DOHH2 (cell line): ENCODE measurements around the gene RABEPK.
"Not testable (repeated sequence)": the region's sequence is repeated elsewhere in the genome, so short reads cannot be mapped to it uniquely, and the experiment has no call there.

Experiments used
- H3F3A ChIP-seq: fragments of 200-600 bp; sonication (generic), shearing (Covaris generic); 2 replicates; pipeline ENCODE4 v1.6.0; 2016; ENCODE audit warnings: antibody characterized with exemption, mild to moderate bottlenecking; ENCODE audit not compliant: control insufficient read depth, insufficient read depth
- H3K27ac ChIP-seq: fragments of 200-600 bp; sonication (generic); 2 replicates; pipeline ENCODE4 v1.5.1; 2014; ENCODE audit warnings: low read depth, mild to moderate bottlenecking, low read length, moderate library complexity
- H3K27me3 ChIP-seq: fragments of 200-600 bp; sonication (generic); 2 replicates; pipeline ENCODE4 v1.6.1; 2014; ENCODE audit warnings: mild to moderate bottlenecking, low read length, mixed read lengths; ENCODE audit not compliant: control insufficient read depth
- H3K36me3 ChIP-seq: fragments of 200-600 bp; sonication (generic); 2 replicates; pipeline ENCODE4 v1.6.1; 2014; ENCODE audit warnings: mild to moderate bottlenecking, low read length, moderate library complexity, mixed read lengths; ENCODE audit not compliant: control insufficient read depth
- H3K4me1 ChIP-seq: fragments of 200-600 bp; sonication (generic); 2 replicates; pipeline ENCODE4 v1.6.1; 2014; ENCODE audit warnings: mild to moderate bottlenecking, low read length, mixed read lengths; ENCODE audit not compliant: control insufficient read depth
- H3K4me2 ChIP-seq: fragments of 200-600 bp; sonication (generic); 2 replicates; pipeline ENCODE4 v1.6.0; 2014; ENCODE audit warnings: mild to moderate bottlenecking, low read length, moderate library complexity
- H3K4me3 ChIP-seq: fragments of 200-600 bp; sonication (generic); 2 replicates; pipeline ENCODE4 v1.5.1; 2014; ENCODE audit warnings: mild to moderate bottlenecking, low read length, mixed read lengths
- H3K79me2 ChIP-seq: fragments of 200-600 bp; sonication (generic); 2 replicates; pipeline ENCODE4 v1.6.1; 2014; ENCODE audit warnings: mild to moderate bottlenecking, low read length, mixed read lengths; ENCODE audit not compliant: control insufficient read depth
- H3K9me2 ChIP-seq: fragments of 200-600 bp; sonication (generic); replicated peaks from 2 replicates; pipeline ENCODE4 v1.6.1; 2014; ENCODE audit warnings: mild to moderate bottlenecking, low read length, mixed read lengths; ENCODE audit not compliant: control insufficient read depth
- H3K9me3 ChIP-seq: fragments of 200-600 bp; sonication (generic); 2 replicates; pipeline ENCODE4 v1.6.1; 2014; ENCODE audit warnings: antibody characterized with exemption, low read length, mixed read lengths; ENCODE audit not compliant: control insufficient read depth, insufficient read depth
- H4K20me1 ChIP-seq: fragments of 200-600 bp; sonication (generic); 2 replicates; pipeline ENCODE4 v1.6.0; 2014; ENCODE audit warnings: low read depth, mild to moderate bottlenecking, antibody characterized with exemption, low read length, moderate library complexity; ENCODE audit not compliant: control insufficient read depth, insufficient read depth
- EZH2phosphoT487 ChIP-seq: fragments of 200-600 bp; sonication (generic); IDR thresholded peaks from 2 replicates; pipeline ENCODE4 v1.6.1; 2017; ENCODE audit warnings: borderline replicate concordance, mild to moderate bottlenecking, antibody characterized with exemption, low read length, moderate library complexity, mixed read lengths
- TF ChIP-seq, protein P1 (sequence below): fragments of 200-600 bp; sonication (generic); IDR thresholded peaks from one replicate; pipeline ENCODE4 v1.5.1; 2014; ENCODE audit warnings: antibody characterized with exemption, mild to moderate bottlenecking, low read depth, low read length; ENCODE audit not compliant: poor library complexity, severe bottlenecking

RABEPK gene

DNA sequence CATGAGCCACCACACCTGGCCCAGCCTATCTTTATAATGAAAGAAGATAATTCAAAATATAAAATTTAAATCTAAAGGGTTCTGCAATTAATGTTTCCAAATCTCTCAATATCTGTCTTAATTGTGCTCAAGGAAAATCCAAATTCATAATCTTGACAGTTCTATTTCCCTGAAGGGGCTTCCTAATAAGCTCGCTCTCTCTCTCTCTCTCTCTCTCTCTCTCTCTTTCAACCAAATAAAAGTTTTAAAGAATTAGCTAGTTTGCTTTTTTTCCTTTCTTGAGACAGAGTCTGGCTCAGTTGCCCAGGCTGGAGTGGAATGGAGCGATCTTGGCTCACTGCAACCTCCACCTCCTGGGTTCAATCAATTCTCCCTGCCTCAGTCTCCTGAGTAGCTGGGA is 43.8 kb upstream of the RABEPK start:
- Histone ChIP-seq H3K9me3 (no peaks in the 10 kb centered on the region), H3K27ac (no peak overlapping the region), H3K9me2 (no peaks in the 10 kb centered on the region), H3K79me2 (peaks cover 9% of the 10 kb centered on the region), H3K4me1 (no peaks in the 10 kb centered on the region), H3K4me3 (no peak overlapping the region), H4K20me1 (no peaks in the 10 kb centered on the region), H3K36me3 (peaks cover 48% of the 10 kb centered on the region), H3K27me3 (no peaks in the 10 kb centered on the region), H3F3A (no peaks in the 10 kb centered on the region), H3K4me2 (no peak overlapping the region)
- TF ChIP-seq, protein P1, sequence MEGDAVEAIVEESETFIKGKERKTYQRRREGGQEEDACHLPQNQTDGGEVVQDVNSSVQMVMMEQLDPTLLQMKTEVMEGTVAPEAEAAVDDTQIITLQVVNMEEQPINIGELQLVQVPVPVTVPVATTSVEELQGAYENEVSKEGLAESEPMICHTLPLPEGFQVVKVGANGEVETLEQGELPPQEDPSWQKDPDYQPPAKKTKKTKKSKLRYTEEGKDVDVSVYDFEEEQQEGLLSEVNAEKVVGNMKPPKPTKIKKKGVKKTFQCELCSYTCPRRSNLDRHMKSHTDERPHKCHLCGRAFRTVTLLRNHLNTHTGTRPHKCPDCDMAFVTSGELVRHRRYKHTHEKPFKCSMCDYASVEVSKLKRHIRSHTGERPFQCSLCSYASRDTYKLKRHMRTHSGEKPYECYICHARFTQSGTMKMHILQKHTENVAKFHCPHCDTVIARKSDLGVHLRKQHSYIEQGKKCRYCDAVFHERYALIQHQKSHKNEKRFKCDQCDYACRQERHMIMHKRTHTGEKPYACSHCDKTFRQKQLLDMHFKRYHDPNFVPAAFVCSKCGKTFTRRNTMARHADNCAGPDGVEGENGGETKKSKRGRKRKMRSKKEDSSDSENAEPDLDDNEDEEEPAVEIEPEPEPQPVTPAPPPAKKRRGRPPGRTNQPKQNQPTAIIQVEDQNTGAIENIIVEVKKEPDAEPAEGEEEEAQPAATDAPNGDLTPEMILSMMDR: no peak
- TF ChIP-seq EZH2phosphoT487: no peak

DNA sequence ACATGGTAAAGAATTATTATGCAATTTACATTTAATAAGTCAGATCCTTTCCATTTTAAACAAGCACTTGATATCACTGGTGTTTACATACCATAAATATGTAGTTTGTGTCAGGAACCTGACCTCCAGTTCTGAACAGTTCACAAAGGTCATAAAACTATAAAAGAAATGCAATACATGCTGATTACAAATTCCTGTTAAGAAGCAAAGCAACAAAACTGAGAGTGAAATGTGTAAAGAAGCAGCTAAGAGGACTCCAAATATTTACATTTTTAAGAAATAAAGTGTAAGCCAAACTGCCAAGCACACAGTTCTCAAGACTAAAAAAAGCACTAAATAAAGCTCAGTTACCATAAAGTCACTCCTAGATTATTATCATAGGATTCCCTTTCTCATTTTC is 39.6 kb upstream of the RABEPK start:
- no peak overlapping the region for H3K27ac ChIP-seq
- H3K79me2 ChIP-seq: peaks cover 16% of the 10 kb centered on the region
- H3K4me3 ChIP-seq: no peak overlapping the region
- H3F3A ChIP-seq: no peaks in the 10 kb centered on the region
- H3K27me3 ChIP-seq: no peaks in the 10 kb centered on the region
- no peak overlapping the region for H3K4me2 ChIP-seq
- no peaks in the 10 kb centered on the region for H3K9me2 ChIP-seq
- no peaks in the 10 kb centered on the region for H3K4me1 ChIP-seq
- no peaks in the 10 kb centered on the region for H3K9me3 ChIP-seq
- TF ChIP-seq EZH2phosphoT487: no peak
- TF ChIP-seq, protein P1: no peak
- no peaks in the 10 kb centered on the region for H4K20me1 ChIP-seq
- H3K36me3 ChIP-seq: peaks cover 17% of the 10 kb centered on the region

DNA sequence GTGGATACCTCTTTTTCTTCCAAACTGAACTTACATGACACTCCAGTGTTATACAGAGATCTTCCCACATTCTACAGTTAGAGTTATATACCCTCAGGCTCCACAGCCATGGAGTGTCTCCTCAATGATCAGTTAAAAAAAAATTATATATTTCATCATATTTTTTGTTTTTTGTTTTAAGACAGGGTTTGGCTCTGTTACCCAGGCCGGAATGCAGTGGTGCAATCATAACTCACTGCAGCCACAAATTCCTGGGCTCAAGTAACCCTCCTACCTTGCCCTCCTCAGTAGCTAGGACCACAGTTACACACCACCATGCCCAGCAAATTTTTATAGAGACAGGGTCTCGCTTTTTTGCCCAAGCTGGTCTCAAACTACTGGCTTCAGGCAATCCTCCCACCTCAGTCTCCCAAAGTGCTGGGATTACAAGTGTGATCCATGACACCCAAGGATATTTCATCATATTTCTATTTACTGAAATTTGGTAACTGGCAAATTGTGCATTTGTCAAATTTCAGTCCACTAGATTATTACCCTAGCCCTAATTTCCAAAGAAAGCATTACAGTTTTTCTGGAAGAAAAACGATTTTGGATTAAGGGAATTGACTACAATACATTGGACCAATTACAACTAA is 38.9 kb upstream of the RABEPK start:
- no peak overlapping the region for H3K4me3 ChIP-seq
- H3K4me2 ChIP-seq: no peak overlapping the region
- H3K36me3 ChIP-seq: peaks cover 22% of the 10 kb centered on the region
- peaks cover 22% of the 10 kb centered on the region for H3K79me2 ChIP-seq
- no peaks in the 10 kb centered on the region for H3K4me1 ChIP-seq
- no peak for TF ChIP-seq EZH2phosphoT487
- TF ChIP-seq, protein P1: no peak
- no peak overlapping the region for H3K27ac ChIP-seq
- H3K9me2 ChIP-seq: no peaks in the 10 kb centered on the region
- no peaks in the 10 kb centered on the region for H3F3A ChIP-seq
- H4K20me1 ChIP-seq: no peaks in the 10 kb centered on the region
- H3K27me3 ChIP-seq: no peaks in the 10 kb centered on the region
- H3K9me3 ChIP-seq: no peaks in the 10 kb centered on the region

DNA sequence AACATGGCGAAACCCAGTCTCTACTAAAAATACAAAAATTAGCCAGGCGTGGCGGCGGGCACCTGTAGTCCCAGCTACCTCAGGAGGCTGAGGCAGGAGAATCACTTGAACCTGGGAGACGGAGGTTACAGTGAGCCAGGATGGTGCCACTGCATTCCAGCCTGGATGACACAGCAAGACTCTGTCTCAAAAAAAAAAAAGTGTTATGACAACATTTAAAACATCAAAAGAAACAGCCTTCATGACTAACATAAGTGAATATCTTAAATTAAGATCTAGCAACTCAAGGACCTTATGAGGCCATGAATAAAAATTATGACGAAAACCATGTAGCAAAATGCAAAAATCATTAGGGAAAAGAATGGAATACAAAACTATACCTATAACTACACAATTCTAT is 37.5 kb upstream of the RABEPK start:
- Histone ChIP-seq H3K79me2 (peaks cover 30% of the 10 kb centered on the region), H3K36me3 (peaks cover 21% of the 10 kb centered on the region)
- not testable (repeated sequence) for H3K27me3 ChIP-seq, H3K27ac ChIP-seq, H3K4me2 ChIP-seq, H4K20me1 ChIP-seq, H3F3A ChIP-seq, H3K4me1 ChIP-seq, H3K9me3 ChIP-seq, H3K9me2 ChIP-seq, H3K4me3 ChIP-seq
